ENCODE data around the gene PPP1R13L.

DNA sequence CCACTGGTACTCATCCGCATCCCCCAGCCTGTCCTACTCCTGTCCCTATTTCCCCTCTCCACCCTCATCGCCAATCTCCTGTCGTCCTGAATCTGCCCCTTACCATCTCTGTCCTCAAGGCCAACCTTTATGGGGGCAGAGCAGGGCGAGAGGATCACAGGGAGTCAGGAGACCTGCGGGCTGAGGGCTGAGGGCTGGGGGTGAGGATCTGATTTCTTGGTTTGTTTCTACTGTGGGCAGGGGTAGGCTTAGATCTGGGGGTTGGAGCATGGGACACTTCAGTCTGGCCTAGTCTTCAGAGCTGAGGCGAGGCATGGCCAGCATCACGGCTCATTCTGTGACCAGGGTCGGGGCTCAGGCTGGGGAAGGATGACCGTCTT is 35.4 kb upstream of the PPP1R13L start:
- TF ChIP-seq, protein P1, sequence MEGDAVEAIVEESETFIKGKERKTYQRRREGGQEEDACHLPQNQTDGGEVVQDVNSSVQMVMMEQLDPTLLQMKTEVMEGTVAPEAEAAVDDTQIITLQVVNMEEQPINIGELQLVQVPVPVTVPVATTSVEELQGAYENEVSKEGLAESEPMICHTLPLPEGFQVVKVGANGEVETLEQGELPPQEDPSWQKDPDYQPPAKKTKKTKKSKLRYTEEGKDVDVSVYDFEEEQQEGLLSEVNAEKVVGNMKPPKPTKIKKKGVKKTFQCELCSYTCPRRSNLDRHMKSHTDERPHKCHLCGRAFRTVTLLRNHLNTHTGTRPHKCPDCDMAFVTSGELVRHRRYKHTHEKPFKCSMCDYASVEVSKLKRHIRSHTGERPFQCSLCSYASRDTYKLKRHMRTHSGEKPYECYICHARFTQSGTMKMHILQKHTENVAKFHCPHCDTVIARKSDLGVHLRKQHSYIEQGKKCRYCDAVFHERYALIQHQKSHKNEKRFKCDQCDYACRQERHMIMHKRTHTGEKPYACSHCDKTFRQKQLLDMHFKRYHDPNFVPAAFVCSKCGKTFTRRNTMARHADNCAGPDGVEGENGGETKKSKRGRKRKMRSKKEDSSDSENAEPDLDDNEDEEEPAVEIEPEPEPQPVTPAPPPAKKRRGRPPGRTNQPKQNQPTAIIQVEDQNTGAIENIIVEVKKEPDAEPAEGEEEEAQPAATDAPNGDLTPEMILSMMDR (IDR thresholded peaks at IDR 0.05) = no peak
- no peak for TF ChIP-seq POLR2A (IDR thresholded peaks at IDR 0.05)
